ENCODE results near the gene TRIM40. TPM values are rescaled to one million over a fixed set of nuclear protein-coding genes. Genes with fewer than 3 reads are reported as not detected.

The TRIM40 gene
- total RNA-seq, 1 experiment from 2014 or later, result not detected

DNA sequence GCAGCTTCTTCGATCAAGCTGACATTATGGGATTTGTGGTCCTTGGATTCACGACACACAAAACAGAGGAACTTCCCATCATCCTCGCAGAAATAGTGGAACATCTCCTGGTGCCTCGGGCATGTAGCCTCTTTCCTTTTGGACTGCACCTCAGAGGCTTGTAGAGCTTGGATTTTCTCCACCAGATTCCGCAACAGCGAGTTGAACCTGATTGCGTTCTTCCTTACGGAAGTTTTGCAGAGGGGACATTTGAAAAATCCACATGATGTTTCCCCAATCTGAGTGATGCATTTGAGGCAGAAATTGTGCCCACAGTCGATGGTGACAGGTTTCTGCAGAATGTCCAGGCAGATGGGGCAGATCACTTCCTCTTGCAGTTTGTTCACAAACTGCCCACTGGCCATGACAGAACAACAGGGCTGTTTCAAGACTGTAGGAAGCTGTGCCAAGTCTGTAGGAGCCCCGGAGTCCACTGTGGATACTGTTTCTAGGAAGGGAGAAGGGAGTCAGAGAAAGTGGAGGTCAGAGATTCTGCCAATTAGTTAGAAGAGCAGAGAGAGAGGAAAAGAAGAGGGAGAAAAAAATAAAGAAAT is 23.4 kb upstream of the TRIM40 start:
- no peak overlapping the region for H2AFZ ChIP-seq (ENCODE audit: low read depth, low read length, poor library complexity, severe bottlenecking)
- ATAC-seq (no peak), DNase-seq (ENCODE audit: low read depth, low spot score) (no peak)
- H3K9me2 ChIP-seq (ENCODE audit: insufficient read depth), result no peaks in the 10 kb centered on the region
- no peaks in the 10 kb centered on the region for H3K79me2 ChIP-seq (ENCODE audit: insufficient read depth, low read length)
- H3K4me3 ChIP-seq (replicated peaks in 1 of 2; ENCODE audit: low read depth in 1 of 2, low read length in 2 of 2), result no peak overlapping the region
- CTCF ChIA-PET, result interaction anchor here (1.2 kb wide), 1 partner anchor 18 kb away, joined by 5 read pairs; no protein-coding TSS in a partner anchor
- RAD21 ChIA-PET (ENCODE audit: low non-redundant PET in 1 of 2, low total read pairs in 2 of 2, uncharacterized antibody in 2 of 2, unreplicated experiment in 2 of 2), result no interaction called here
- no peak overlapping the region for H3K9ac ChIP-seq (ENCODE audit: low read length)
- H3K4me1 ChIP-seq (ENCODE audit: control insufficient read depth in 1 of 2, insufficient read depth in 2 of 2, low read length in 2 of 2), result no peaks in the 10 kb centered on the region
- no peaks in the 10 kb centered on the region for H4K20me1 ChIP-seq (ENCODE audit: insufficient read depth)
- no peaks in the 10 kb centered on the region for H3K36me3 ChIP-seq (ENCODE audit: control insufficient read depth in 1 of 2, insufficient read depth in 2 of 2, low read length in 2 of 2)
- no TSS peak for BruUV-seq (replicated peaks)
- H3K27me3 ChIP-seq (ENCODE audit: insufficient read depth, low read length), result no peaks in the 10 kb centered on the region
- H3K27ac ChIP-seq (ENCODE audit: low read depth, low read length), result no peak overlapping the region
- H3K9me3 ChIP-seq (ENCODE audit: control insufficient read depth in 1 of 2, insufficient read depth in 1 of 2, low read depth in 1 of 2, low read length in 2 of 2), result no peaks in the 10 kb centered on the region
- POLR2A ChIA-PET, result no interaction called here
- TF ChIP-seq, protein P1, sequence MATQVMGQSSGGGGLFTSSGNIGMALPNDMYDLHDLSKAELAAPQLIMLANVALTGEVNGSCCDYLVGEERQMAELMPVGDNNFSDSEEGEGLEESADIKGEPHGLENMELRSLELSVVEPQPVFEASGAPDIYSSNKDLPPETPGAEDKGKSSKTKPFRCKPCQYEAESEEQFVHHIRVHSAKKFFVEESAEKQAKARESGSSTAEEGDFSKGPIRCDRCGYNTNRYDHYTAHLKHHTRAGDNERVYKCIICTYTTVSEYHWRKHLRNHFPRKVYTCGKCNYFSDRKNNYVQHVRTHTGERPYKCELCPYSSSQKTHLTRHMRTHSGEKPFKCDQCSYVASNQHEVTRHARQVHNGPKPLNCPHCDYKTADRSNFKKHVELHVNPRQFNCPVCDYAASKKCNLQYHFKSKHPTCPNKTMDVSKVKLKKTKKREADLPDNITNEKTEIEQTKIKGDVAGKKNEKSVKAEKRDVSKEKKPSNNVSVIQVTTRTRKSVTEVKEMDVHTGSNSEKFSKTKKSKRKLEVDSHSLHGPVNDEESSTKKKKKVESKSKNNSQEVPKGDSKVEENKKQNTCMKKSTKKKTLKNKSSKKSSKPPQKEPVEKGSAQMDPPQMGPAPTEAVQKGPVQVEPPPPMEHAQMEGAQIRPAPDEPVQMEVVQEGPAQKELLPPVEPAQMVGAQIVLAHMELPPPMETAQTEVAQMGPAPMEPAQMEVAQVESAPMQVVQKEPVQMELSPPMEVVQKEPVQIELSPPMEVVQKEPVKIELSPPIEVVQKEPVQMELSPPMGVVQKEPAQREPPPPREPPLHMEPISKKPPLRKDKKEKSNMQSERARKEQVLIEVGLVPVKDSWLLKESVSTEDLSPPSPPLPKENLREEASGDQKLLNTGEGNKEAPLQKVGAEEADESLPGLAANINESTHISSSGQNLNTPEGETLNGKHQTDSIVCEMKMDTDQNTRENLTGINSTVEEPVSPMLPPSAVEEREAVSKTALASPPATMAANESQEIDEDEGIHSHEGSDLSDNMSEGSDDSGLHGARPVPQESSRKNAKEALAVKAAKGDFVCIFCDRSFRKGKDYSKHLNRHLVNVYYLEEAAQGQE (IDR thresholded peaks at IDR 0.05; ENCODE audit: low read depth), result no peak
- TF ChIP-seq SRF (IDR thresholded peaks at IDR 0.05; ENCODE audit: low read depth), result no peak
- TF ChIP-seq ZFX (IDR thresholded peaks at IDR 0.05), result no peak
- no peak for TF ChIP-seq EZH2 (IDR thresholded peaks at IDR 0.05)
- TF ChIP-seq EZH2phosphoT487 (IDR thresholded peaks at IDR 0.05; ENCODE audit: borderline replicate concordance), result no peak
- TF ChIP-seq SP1 (IDR thresholded peaks at IDR 0.05; ENCODE audit: low read depth), result no peak
- TF ChIP-seq RAD21 (IDR thresholded peaks at IDR 0.05; ENCODE audit: low read depth), result no peak
- TF ChIP-seq SIN3A (IDR thresholded peaks at IDR 0.05; ENCODE audit: low read depth), result no peak
- no peak for TF ChIP-seq FOSL1 (IDR thresholded peaks at IDR 0.05; ENCODE audit: low read depth)
- TF ChIP-seq, protein P2, sequence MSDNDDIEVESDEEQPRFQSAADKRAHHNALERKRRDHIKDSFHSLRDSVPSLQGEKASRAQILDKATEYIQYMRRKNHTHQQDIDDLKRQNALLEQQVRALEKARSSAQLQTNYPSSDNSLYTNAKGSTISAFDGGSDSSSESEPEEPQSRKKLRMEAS (IDR thresholded peaks at IDR 0.05), result no peak
- TF ChIP-seq CBX3 (IDR thresholded peaks at IDR 0.05; ENCODE audit: low read depth), result no peak
- TF ChIP-seq CEBPB (IDR thresholded peaks at IDR 0.05; ENCODE audit: low read depth), result no peak
- TF ChIP-seq, protein P3, sequence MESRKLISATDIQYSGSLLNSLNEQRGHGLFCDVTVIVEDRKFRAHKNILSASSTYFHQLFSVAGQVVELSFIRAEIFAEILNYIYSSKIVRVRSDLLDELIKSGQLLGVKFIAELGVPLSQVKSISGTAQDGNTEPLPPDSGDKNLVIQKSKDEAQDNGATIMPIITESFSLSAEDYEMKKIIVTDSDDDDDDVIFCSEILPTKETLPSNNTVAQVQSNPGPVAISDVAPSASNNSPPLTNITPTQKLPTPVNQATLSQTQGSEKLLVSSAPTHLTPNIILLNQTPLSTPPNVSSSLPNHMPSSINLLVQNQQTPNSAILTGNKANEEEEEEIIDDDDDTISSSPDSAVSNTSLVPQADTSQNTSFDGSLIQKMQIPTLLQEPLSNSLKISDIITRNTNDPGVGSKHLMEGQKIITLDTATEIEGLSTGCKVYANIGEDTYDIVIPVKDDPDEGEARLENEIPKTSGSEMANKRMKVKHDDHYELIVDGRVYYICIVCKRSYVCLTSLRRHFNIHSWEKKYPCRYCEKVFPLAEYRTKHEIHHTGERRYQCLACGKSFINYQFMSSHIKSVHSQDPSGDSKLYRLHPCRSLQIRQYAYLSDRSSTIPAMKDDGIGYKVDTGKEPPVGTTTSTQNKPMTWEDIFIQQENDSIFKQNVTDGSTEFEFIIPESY (IDR thresholded peaks at IDR 0.05; ENCODE audit: extremely low read depth, insufficient replicate concordance, low read length), result no peak
- TF ChIP-seq POLR2AphosphoS5 (IDR thresholded peaks at IDR 0.05; ENCODE audit: low read depth, low read length), result no peak
- TF ChIP-seq ELF1 (IDR thresholded peaks at IDR 0.05; ENCODE audit: borderline replicate concordance, low read depth), result no peak
- no peak for TF ChIP-seq POLR2A (IDR thresholded peaks at IDR 0.05; ENCODE audit: borderline replicate concordance, extremely low read depth, insufficient read depth, insufficient read length)
- no peak for TF ChIP-seq YY1 (IDR thresholded peaks at IDR 0.05; ENCODE audit: extremely low read depth, insufficient replicate concordance, low read depth, low read length)
- TF ChIP-seq, protein P4, sequence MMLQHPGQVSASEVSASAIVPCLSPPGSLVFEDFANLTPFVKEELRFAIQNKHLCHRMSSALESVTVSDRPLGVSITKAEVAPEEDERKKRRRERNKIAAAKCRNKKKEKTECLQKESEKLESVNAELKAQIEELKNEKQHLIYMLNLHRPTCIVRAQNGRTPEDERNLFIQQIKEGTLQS (IDR thresholded peaks at IDR 0.05), result no peak
- TF ChIP-seq, protein P5, sequence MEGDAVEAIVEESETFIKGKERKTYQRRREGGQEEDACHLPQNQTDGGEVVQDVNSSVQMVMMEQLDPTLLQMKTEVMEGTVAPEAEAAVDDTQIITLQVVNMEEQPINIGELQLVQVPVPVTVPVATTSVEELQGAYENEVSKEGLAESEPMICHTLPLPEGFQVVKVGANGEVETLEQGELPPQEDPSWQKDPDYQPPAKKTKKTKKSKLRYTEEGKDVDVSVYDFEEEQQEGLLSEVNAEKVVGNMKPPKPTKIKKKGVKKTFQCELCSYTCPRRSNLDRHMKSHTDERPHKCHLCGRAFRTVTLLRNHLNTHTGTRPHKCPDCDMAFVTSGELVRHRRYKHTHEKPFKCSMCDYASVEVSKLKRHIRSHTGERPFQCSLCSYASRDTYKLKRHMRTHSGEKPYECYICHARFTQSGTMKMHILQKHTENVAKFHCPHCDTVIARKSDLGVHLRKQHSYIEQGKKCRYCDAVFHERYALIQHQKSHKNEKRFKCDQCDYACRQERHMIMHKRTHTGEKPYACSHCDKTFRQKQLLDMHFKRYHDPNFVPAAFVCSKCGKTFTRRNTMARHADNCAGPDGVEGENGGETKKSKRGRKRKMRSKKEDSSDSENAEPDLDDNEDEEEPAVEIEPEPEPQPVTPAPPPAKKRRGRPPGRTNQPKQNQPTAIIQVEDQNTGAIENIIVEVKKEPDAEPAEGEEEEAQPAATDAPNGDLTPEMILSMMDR (IDR thresholded peaks at IDR 0.05 in 2 of 3, conservative IDR thresholded peaks at IDR 0.05 in 1 of 3; ENCODE audit: borderline replicate concordance in 1 of 3, insufficient read depth in 1 of 3, low read depth in 2 of 3, low read length in 2 of 3), result no peak
- no peak overlapping the region for H3K4me2 ChIP-seq (ENCODE audit: low read length)
- intact Hi-C loops (cut with micrococcal nuclease), result no loop called here

All from HCT116 (cell line).